DMS53 treated with DMSO at 0.1 percent for 48 hours (cell line): Measurements from ENCODE around the gene MINK1.

Experiments used
- DNase-seq: peaks from one replicate; lab custom pipeline; 2025; ENCODE audit not compliant: unreplicated experiment; lab: John Stamatoyannopoulos, UW

Gene MINK1

GRCh38 chr17:4946312-4946976 lies 113.3 kb downstream of the MINK1 start:
- DNase-seq = no peak

- no peak for DNase-seq
Measured at GRCh38 chr17:4947010-4947410, 113.9 kb downstream of the MINK1 start.
